T-helper 1 cell (primary cell): ENCODE data around the gene SPCS1.

Source experiments
- DNase-seq, 5 donors: peaks; one replicate each; pipeline ENCODE4 v3.0.0-alpha.2; 2012 to 2020

The SPCS1 gene

DNA sequence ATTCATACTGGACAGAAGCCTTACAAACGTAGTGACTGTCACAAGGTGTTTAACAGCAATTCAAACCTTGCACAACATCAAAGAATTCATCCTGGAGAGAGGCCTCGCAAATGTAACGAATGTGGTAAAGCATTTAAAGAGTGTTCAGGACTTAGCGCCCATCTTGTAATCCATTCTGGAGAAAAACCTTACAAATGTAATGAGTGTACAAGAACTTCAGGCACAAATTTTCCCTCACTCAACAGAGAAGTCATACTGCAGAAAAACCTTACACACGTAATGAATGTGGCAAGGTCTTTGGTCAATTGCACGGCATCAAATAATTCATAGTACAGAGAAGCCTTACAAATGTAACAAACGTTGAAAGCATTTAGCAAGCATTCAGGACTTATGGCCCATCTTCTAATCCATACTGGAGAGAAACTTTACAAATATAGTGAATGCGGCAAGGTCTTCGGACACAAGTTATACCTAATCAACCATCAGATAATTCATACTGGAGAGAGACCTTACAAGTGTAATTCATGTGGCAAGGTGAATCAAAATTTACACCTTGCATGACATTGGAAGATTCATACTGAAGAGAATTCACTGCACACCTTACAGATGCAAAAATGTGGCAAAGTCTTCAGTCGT, 27.5 kb downstream of the SPCS1 start:
- DNase-seq = no peak

GRCh38 chr3:52739730-52740129, 33.8 kb downstream of the SPCS1 start:
- DNase-seq = no peak

GRCh38 chr3:52742418-52743041, 36.6 kb downstream of the SPCS1 start:
- DNase-seq = peak in 1 of 5 donors; percentile 27

DNA sequence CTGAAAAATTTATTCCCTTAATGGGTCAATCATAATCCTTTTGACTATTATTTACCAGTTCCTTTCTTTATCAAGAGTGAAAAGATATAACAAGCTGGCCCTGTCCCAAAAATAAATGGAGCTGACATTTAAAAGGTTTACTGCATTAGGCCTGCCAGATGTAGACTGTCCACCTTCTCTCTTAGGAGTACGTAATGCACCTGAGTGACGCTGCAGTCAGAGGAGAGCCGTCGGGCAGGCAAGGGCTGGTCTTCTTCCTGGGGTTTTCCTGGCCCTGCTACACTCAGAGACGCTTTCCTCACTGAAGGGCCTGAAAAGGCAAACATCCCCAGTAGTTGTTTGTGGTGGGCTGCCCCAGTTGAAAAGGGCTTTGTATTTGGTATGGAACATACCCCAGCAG, 37.2 kb downstream of the SPCS1 start:
- no peak for DNase-seq

DNA sequence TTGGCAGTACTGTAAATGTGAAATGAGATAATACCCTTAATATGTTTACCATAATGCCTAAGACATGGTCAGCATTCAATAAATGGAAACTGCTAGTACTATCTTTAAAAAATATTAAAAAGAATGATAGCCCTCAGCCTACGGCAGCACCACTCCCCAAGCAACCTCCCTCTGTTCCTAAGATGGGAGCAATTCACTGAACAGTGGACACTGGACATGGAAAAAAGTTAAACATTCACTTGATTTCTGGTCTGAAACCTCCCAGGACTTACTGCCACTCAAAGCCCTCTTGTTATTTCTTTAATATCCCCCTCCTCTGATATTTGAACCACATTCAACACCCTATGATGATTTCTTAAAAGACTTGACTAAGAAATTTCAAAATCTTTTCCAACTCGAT, 37.8 kb downstream of the SPCS1 start:
- no peak for DNase-seq

- no peak for DNase-seq
Observed at GRCh38 chr3:52752045-52752660, 46.2 kb downstream of the SPCS1 start.

DNA sequence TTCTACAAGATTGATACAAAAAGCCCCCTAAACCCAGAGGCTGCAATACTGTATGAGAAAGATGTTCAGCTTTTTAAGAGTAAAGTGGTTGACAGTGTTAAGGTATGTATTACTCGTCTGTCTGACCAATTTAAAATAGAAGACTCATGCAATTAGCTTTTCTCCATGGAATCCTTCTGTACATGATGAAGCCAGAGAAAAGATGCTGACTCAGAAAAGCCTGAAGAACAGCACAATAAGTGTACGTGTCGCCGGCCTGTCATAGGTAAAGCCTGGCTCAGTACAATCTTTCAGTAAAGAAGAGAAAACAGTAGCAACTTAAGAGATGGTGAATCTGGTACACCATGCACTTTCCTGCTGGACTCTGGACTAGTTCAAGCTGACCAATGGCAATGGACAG, 48.5 kb downstream of the SPCS1 start:
- no peak for DNase-seq

- no peak for DNase-seq
Observed at GRCh38 chr3:52756141-52756540, 50.2 kb downstream of the SPCS1 start.
